ENCODE measurements around the gene GPATCH8. TPM values are rescaled to one million over a fixed set of nuclear protein-coding genes. Genes with fewer than 3 reads are reported as not detected.

The GPATCH8 gene
- total and polyA plus RNA-seq, 2 of the 8 experiments (the other 6 are each of a cell fraction or from before 2014, with no cell fraction given), result 20.5 to 58.1 TPM

- no peaks in the 10 kb centered on the region for H3K27me3 ChIP-seq (replicated peaks in 1 of 4; ENCODE audit: control insufficient read depth in 3 of 4, extremely low read depth in 1 of 4, insufficient read depth in 3 of 4, low read length in 3 of 4)
- H3K9ac ChIP-seq (replicated peaks in 1 of 4; ENCODE audit: extremely low read depth in 1 of 4, low read depth in 3 of 4, low read length in 3 of 4), result no peak overlapping the region
- no peak for DNase-seq (ENCODE audit: low read depth in 1 of 2, low spot score in 2 of 2)
- H3K27ac ChIP-seq (ENCODE audit: low read depth, low read length), result no peak overlapping the region
- no peaks in the 10 kb centered on the region for H3K4me1 ChIP-seq (replicated peaks in 1 of 4; ENCODE audit: control insufficient read depth in 3 of 4, insufficient read depth in 4 of 4, low read length in 3 of 4)
- H2AFZ ChIP-seq (ENCODE audit: low read length), result no peak overlapping the region
- ChIA-PET CTCF (ENCODE audit: partially characterized antibody) (interaction anchor here (0.6 to 1.7 kb wide), 3 partner anchors 11 to 233 kb away, joined by 3 to 4 read pairs (median 3); no protein-coding TSS in a partner anchor), POLR2A (ENCODE audit: partially characterized antibody) (interaction anchor here (1.5 kb wide), 1 partner anchor 9 kb away, joined by 4 read pairs; no protein-coding TSS in a partner anchor)
- FAIRE-seq, result no peak
- H4K8ac ChIP-seq (ENCODE audit: extremely low read depth, insufficient read depth, low read length), result no peak overlapping the region
- H2BK20ac ChIP-seq (ENCODE audit: low read length), result no peak overlapping the region
- H2BK5ac ChIP-seq (ENCODE audit: low read depth, low read length), result no peak overlapping the region
- whole genome bisulfite sequencing, 2 experiments (ENCODE audit: extremely low coverage in 1 of 2, insufficient coverage in 1 of 2, insufficient read length in 1 of 2, insufficient replicate concordance in 2 of 2, low coverage in 1 of 2, low lambda C conversion rate in 2 of 2, missing lambda C conversion rate in 1 of 2), result 93% methylated on average over 6 of the region's 6 CpGs; no CpG with 5 or more reads in 1 of the 2 experiments
- no peak overlapping the region for H2BK12ac ChIP-seq (ENCODE audit: low read depth, low read length)
- H3K56ac ChIP-seq (replicated peaks; ENCODE audit: insufficient read length, low read depth, low read length), result no peak overlapping the region
- no peak overlapping the region for H2BK15ac ChIP-seq (ENCODE audit: low read length)
- no peak overlapping the region for H2AK5ac ChIP-seq (ENCODE audit: low read depth, low read length)
- H3K79me1 ChIP-seq (ENCODE audit: low read depth, low read length), result peaks cover 2% of the 10 kb centered on the region
- H3K23ac ChIP-seq (ENCODE audit: insufficient read length), result no peak overlapping the region
- H3K4ac ChIP-seq (replicated peaks; ENCODE audit: insufficient read length, low read depth, low read length), result no peak overlapping the region
- H2BK120ac ChIP-seq (replicated peaks; ENCODE audit: low read depth, low read length), result no peak overlapping the region
- H3K18ac ChIP-seq (ENCODE audit: extremely low read depth, low read length), result no peak overlapping the region
- peaks cover 0 to 76% of the 10 kb centered on the region in 2 experiments; a peak in 2 of 4 replicates for H3K79me2 ChIP-seq (ENCODE audit: control insufficient read depth in 1 of 2, insufficient read depth in 2 of 2, low read length in 2 of 2)
- H4K5ac ChIP-seq (ENCODE audit: insufficient read length, low read depth, low read length), result no peak overlapping the region
- H4K91ac ChIP-seq (replicated peaks; ENCODE audit: insufficient read length, low read length), result no peak overlapping the region
- H3K4me2 ChIP-seq (ENCODE audit: insufficient read depth in 1 of 2, low read depth in 2 of 2, low read length in 2 of 2), result no peak overlapping the region
- no peak overlapping the region for H3K14ac ChIP-seq (ENCODE audit: insufficient read length)
- H3K4me3 ChIP-seq (ENCODE audit: extremely low read depth in 1 of 4, insufficient read depth in 2 of 4, low read depth in 3 of 4, low read length in 4 of 4), result no peak overlapping the region
- H3K9me3 ChIP-seq (ENCODE audit: insufficient read depth in 2 of 2, low read depth in 1 of 2, low read length in 1 of 2), result no peaks in the 10 kb centered on the region
- H3K36me3 ChIP-seq (ENCODE audit: control insufficient read depth in 2 of 4, insufficient read depth in 4 of 4, low read length in 3 of 4), result peaks cover 0 to 14% (median 2%) of the 10 kb centered on the region in 4 experiments; a peak in 3 of 8 replicates
- no peaks in the 10 kb centered on the region for H3K23me2 ChIP-seq (ENCODE audit: low read depth, low read length)
- peaks cover 7% of the 10 kb centered on the region in 2 experiments for H4K20me1 ChIP-seq (replicated peaks in 1 of 2; ENCODE audit: control insufficient read depth in 1 of 2, insufficient read depth in 2 of 2, low read length in 2 of 2)
- TF ChIP-seq BCL11A (IDR thresholded peaks at IDR 0.05; ENCODE audit: low read depth in 2 of 2, low read length in 2 of 2), result no peak
- no peak for TF ChIP-seq SUZ12 (IDR thresholded peaks at IDR 0.05; ENCODE audit: low read length)
- no peak for TF ChIP-seq SP4 (IDR thresholded peaks at IDR 0.05; ENCODE audit: low read length)
- TF ChIP-seq TAF1 (IDR thresholded peaks at IDR 0.05; ENCODE audit: low read depth, low read length), result no peak
- no peak for TF ChIP-seq NANOG (IDR thresholded peaks at IDR 0.05; ENCODE audit: insufficient read depth, low read depth, low read length, poor library complexity, severe bottlenecking)
- TF ChIP-seq USF2 (IDR thresholded peaks at IDR 0.05; ENCODE audit: low read length), result no peak
- TF ChIP-seq BACH1 (IDR thresholded peaks at IDR 0.05; ENCODE audit: low read length), result no peak
These were observed 29.8 kb downstream of the GPATCH8 start for GRCh38 chr17:44473367-44473766.

All from H1 (cell line).